Activated T-cell treated with anti-CD3 and anti-CD28 coated beads for 4 hours (primary cell): ENCODE measurements around the gene CAPN11.
"Not testable (repeated sequence)": the region's sequence is repeated elsewhere in the genome, so short reads cannot be mapped to it uniquely, and the experiment has no call there.

ENCODE experiments used
- DNase-seq: peaks from one replicate; pipeline ENCODE4 v3.0.0-alpha.2; 2020

The CAPN11 gene

GRCh38 chr6:44132476-44132875, 26.1 kb upstream of the CAPN11 start:
- no peak for DNase-seq

GRCh38 chr6:44133003-44133931, 25.4 kb upstream of the CAPN11 start:
- DNase-seq: no peak

- DNase-seq: no peak
Measured at GRCh38 chr6:44133981-44134711, 24.5 kb upstream of the CAPN11 start.

- no peak for DNase-seq
Measured at GRCh38 chr6:44135173-44135758, 23.4 kb upstream of the CAPN11 start.

- no peak for DNase-seq
Measured at GRCh38 chr6:44135875-44136274, 22.7 kb upstream of the CAPN11 start.

GRCh38 chr6:44138717-44139350, 19.8 kb upstream of the CAPN11 start:
- DNase-seq: no peak

- no peak for DNase-seq
Measured at GRCh38 chr6:44139351-44139743, 19.3 kb upstream of the CAPN11 start.

GRCh38 chr6:44142835-44143234, 15.8 kb upstream of the CAPN11 start:
- no peak for DNase-seq

GRCh38 chr6:44143731-44144130, 14.9 kb upstream of the CAPN11 start:
- DNase-seq: no peak

GRCh38 chr6:44144536-44144935, 14.1 kb upstream of the CAPN11 start:
- not testable (repeated sequence) for DNase-seq

GRCh38 chr6:44145839-44146238, 12.8 kb upstream of the CAPN11 start:
- no peak for DNase-seq

- DNase-seq: no peak
Measured at GRCh38 chr6:44146685-44147084, 11.9 kb upstream of the CAPN11 start.

- no peak for DNase-seq
Measured at GRCh38 chr6:44147256-44147655, 11.4 kb upstream of the CAPN11 start.

GRCh38 chr6:44148306-44148705, 10.3 kb upstream of the CAPN11 start:
- DNase-seq: no peak

- no peak for DNase-seq
Measured at GRCh38 chr6:44149369-44150012, 9.1 kb upstream of the CAPN11 start.

- DNase-seq: no peak
Measured at GRCh38 chr6:44150317-44150917, 8.2 kb upstream of the CAPN11 start.

- peak; percentile 76 for DNase-seq
Measured at GRCh38 chr6:44151348-44152108, 7.1 kb upstream of the CAPN11 start.

- no peak for DNase-seq
Measured at GRCh38 chr6:44152109-44152461, 6.5 kb upstream of the CAPN11 start.

GRCh38 chr6:44152533-44152932, 6.1 kb upstream of the CAPN11 start:
- DNase-seq: no peak

GRCh38 chr6:44154067-44154466, 4.6 kb upstream of the CAPN11 start:
- no peak for DNase-seq

- DNase-seq: no peak
Measured at GRCh38 chr6:44156494-44157151, 2.0 kb upstream of the CAPN11 start.
